DMS114 treated with DMSO at 0.1 percent for 48 hours (cell line): ENCODE measurements around the gene MILR1.
A peak's percentile ranks its signal among the peaks of the same experiment; 100 is the strongest.

Source experiments
- DNase-seq: peaks from one replicate; lab custom pipeline; 2025; ENCODE audit not compliant: unreplicated experiment; lab: John Stamatoyannopoulos, UW

Gene MILR1

GRCh38 chr17:64500862-64501765 is 52.2 kb downstream of the MILR1 start:
- no peak for DNase-seq

- no peak for DNase-seq
Measured at GRCh38 chr17:64502021-64502420, 53.1 kb downstream of the MILR1 start.

- DNase-seq, result no peak
Measured at GRCh38 chr17:64502809-64503208, 53.9 kb downstream of the MILR1 start.

GRCh38 chr17:64503341-64503740 is 54.4 kb downstream of the MILR1 start:
- DNase-seq, result no peak

GRCh38 chr17:64503821-64504768 is 55.2 kb downstream of the MILR1 start:
- DNase-seq, result no peak

GRCh38 chr17:64504769-64505339 is 55.9 kb downstream of the MILR1 start:
- DNase-seq, result no peak

- DNase-seq, result peak; percentile 69
Measured at GRCh38 chr17:64505340-64506200, 56.7 kb downstream of the MILR1 start.

- DNase-seq, result peak; percentile 94
Measured at GRCh38 chr17:64506201-64506575, 57.3 kb downstream of the MILR1 start, which contains the start of gene DDX5. Gene DDX5, minus strand, starts transcription at chr17:64506289. Its CDS starts 170 bp downstream, at chr17:64506119.

GRCh38 chr17:64506576-64507412 is 57.9 kb downstream of the MILR1 start, which contains the start of gene CEP95:
Gene CEP95, plus strand, starts transcription at chr17:64506977. Its CDS starts 121 bp downstream, at chr17:64507098.
- peak; percentile 97 for DNase-seq

- DNase-seq, result peak; percentile 45
Measured at GRCh38 chr17:64507413-64507782, 58.5 kb downstream of the MILR1 start.

- no peak for DNase-seq
Measured at GRCh38 chr17:64508683-64509082, 59.8 kb downstream of the MILR1 start.

GRCh38 chr17:64509179-64509578 is 60.3 kb downstream of the MILR1 start:
- DNase-seq, result no peak

- no peak for DNase-seq
Measured at GRCh38 chr17:64515419-64515818, 66.5 kb downstream of the MILR1 start.

- no peak for DNase-seq
Measured at GRCh38 chr17:64515829-64516228, 66.9 kb downstream of the MILR1 start.
